CD4-positive, alpha-beta T cell treated with Interleukin-6 at 100 ng/mL for 8 hours (primary cell): ENCODE measurements around the gene PTGER3.

ENCODE experiments used
- DNase-seq: peaks from one replicate; pipeline ENCODE4 v3.0.0-alpha.2; 2020; ENCODE audit warnings: mixed read lengths, low spot score

PTGER3 gene

DNA sequence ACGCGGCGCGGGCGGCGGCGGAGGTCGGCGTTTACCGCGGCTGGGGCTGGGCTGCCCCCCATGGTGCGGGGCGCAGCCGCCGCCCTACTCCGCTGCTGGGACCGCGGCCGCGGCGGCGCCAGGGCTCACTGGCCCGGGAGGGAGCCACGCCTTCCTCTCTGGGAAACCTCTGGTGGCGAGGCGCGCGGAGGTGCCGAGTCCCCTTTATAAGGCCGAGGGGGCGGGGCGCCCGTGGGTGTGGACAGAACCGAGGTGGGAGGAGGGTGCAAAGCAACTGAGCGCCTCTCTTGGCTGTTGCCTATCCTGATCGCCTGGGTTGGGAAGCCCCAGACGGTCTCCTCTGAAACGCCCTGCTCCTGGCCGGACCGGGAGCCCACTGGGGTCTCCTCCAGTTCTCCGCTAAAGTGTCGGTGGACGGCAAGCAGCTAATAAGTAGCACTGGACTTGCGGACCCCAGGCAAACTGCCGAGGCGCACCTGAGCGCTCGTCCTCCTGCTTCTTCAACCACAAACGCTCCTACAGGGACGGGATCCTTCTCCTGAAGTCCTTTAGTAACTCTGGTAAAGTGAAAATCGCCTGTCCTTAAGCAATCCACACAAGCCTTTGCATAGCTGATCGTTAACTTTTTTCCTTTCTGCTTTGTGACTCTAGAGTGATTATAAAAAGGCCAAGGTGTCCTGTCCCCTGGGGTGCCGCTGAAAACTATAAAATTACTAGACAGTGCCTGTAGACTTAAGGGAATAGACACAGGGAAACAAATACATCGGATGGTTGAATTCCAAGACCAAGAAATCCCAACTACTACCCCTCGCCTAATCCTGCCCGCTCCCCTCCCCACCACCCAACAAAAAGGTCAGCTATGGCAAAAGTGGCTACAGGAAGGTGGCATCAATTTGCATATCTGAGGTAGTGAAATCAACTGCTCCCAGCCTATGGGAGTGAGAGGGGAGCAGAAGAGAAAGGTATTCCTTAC, at the start of gene PTGER3:
TSS of gene PTGER3 (minus strand) at position 182 of the 973 bp plus-strand sequence. CDS start 239 bp downstream, outside the sequence.
- peak; percentile 27 for DNase-seq

DNA sequence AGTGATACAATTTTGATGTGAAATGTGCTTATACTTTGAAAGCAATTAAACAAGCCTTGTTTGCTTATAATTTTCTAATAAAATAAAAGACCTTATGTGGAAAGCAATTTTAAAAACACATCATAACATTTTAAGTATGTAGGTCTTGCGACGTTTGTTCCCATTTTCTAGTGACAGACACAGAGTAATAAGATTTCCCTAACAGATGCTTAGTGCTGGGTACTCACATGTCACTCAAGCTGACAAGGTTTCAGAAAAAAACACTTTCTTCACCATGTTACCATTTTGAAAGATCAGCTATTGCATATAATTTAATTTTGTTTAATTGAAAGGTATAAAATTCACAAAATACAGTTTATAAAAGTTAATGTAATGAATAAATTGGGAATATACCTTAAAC, 47.3 kb upstream of the PTGER3 start:
- no peak for DNase-seq

DNA sequence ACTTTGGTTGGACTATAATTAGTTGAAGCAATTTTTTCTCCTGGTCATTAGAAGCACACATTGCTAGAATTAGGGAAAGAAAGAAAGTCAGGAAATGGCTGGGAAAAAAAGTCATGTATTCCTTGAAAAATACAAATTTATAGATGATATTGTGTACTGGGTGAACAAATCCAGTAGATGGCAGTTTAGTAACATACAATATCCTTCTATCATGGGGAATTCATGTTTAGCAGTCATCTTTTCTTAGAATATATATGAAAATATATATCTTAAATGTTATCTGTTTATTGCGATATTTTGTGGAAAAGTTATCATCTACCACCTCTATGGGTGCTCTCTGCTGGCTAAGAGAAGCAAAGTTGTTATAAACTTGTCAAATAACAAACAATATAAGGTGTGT, 46.3 kb upstream of the PTGER3 start:
- DNase-seq: no peak

DNA sequence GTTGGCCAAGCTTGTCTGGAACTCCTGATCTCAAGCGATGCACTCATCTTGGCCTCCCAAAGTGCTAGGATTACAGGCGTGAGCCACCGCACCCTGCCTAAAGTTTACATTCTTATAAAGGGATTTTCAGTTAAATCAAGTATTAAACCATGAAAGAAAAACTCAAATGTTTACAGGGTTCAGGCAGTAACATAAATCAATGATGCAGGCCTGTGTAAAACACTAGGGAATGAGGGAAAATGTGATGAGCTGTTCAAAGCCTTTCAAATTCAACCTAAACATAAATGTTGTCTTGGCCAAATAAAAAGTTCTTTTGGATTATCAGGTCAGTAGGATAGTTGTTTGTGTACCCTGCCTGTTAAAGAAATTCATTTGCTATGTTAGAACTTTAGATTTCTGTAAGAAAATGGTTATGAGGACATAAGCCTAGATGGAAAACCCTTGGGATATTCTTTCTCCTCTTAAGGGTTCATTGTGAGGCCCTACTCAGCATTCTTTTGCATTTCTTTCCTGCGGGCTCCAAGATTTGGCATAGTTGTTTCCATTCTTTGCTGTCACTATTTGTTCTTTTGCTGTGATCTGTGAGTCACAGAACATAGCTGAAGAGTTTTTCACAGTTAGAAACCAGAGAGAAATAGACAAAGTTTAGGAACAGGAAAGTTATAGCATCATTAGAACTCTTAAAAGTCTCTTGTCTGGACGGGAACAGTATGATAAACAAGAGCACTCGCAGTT, 42.1 kb upstream of the PTGER3 start:
- no peak for DNase-seq

DNA sequence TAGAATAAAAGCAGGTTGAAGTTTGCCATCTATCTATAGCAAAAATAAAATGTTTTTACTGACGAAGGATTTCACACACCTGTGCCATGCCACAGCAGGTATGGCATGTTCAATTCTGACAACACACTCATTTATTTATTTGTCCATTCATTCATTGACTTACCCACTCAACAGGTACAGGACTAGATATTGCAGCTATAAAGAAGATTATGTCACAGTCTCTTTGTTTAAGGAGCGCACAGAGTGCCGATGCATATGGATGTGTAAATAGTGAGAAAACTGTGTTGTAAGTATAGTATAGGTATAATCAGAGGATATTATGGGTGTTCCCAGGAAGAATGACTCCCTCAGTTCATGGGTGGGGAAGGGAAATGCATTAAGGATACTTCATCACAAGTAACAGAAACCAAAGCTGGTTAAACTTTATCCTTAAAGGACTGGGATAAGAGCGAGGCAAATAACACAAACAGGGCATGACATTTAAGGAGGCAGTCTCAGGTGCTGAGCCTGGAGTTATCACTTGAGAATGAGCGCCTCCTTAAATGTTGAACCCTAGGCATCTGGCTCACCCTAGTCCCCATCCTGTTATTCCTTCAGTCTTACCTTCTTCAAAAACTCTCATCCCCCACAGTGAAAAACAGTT, 41.1 kb upstream of the PTGER3 start:
- no peak for DNase-seq

DNA sequence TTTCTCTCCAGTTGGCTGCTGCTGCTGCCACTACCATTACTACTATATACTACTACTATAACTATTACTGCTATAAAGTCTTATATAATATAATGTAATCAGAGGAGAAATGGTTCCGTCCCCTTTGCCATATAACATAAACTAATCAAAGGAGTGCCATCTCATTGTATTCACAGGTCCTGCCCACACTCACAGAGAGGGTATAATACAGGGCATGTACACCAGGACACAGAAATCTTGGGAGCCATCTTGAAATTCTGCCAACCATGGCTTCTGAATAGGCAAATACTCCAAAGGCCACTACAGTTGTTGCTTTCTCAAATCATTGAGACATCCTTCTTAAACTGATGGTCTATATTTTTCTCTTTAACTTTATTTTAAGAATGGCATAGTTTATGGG, 40.1 kb upstream of the PTGER3 start:
- no peak for DNase-seq

DNA sequence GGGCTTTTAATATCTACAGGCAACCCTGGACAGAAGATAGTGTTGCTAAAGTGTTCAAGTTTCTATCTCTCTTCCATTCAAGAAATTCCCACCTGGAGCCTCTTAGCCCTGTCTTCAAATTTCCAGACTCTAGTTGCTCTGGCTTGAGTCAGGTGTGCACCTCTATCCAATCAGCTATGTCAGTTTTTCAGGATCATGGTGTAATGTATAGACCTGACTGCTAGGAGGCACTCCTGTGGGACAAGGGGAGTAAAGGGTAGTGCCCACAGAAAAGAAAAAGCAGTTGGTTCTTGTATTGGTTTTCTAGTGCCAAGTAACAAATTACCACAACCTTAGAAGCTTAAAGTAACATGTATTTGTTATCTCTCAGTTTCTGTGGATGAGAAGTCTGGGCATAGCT, 39.4 kb upstream of the PTGER3 start:
- DNase-seq: no peak

DNA sequence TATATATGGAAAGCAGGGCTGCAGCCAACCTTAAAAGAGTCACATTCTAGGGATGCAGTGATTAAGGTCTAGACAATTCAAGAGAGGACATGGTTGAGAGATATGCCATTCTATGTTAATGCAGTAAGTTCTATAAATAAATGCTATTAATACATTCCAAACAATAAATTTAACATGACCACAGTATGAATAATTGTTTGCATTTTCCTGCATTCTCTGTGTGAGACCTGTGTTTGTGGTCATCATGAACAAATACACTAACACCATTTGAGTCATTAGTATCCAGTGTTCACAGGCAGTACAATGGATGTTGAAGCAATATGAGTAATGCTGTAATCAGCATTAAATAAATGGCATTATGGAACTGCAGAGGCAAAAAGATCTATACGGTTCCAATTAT, 38.7 kb upstream of the PTGER3 start:
- DNase-seq: no peak

DNA sequence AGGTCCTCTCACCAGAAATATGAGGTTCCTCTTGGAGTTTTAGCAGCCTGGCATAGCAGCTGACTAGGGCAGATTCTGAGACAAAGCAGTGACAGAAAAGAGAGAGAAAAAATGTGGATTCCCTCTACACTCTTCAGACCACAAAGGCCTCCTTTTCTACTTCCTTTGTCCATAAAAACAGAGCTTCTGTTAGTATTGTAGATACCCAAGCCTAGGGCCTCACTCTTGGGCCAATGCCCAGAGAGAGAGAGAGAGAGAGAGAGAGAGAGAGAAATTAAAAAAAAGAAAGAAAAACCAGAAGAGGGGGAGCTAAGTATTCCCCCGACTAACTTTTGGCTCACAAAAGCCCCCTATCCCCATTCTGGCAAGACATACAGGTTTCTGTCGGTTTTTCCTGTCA, 35.7 kb upstream of the PTGER3 start:
- no peak for DNase-seq

DNA sequence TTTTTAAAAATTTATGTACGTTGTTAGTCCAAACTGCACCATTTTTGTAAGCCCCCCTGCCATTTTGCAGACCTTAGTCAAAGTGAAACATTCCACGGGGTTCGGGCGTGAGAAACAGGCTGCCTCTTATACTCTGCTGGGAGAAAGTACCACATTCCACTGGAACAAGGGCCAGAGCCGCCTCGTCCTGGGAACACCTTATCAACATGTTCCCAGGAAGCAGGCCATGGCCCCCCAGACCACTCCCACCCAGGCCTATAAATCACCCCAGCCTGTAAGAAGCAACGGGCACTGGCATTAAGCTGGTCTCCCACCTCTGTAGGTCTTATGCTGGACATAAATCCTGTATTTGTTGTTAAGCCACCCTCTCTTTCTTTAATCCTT, 34.1 kb upstream of the PTGER3 start:
- no peak for DNase-seq

DNA sequence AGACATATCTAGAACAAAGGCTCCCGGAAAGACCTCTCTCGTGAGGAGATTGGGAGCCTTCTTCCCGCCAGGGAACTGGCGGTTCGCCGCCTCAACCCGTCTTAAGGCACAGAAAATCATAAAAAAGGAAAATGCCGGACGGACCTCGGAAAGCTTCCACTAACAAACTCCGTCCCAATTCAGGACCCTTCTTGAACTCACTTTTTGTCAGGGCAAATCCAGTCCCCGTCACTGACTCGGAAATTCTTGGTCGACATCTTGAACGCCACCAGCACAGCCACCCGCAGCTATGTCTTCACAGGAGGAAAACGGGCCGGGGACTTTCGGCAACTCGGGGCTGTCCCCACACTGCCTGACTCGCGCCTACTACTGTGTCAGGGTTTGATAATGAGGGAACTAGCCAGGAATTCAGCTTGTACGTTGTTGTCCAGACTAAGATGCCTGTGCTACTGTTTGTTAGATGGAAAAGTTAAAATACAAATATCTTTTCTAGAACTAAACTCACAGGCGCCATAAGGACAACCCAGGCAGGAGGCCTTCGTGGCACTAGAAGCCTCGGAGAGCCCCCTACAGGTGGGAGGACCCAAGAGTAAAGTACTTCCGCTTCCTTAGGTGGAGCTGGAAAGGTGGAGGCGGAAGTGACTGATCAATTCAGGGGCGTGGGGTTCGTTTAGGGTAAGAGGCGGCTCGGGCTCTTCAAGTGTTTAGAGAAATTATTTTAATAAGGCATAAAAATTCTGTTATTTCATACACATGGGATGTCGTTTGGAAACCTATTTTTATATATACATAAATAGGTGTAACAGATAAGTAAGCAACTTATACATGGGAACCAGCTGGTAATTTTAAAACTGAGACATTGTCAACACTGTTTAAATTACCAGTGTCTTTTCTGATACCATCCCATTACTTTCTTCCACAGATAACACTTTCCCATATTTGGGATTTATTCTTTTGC, 33.4 kb upstream of the PTGER3 start, which contains the start of gene ZRANB2:
TSS of gene ZRANB2 (minus strand) at position 297 of the 958 bp plus-strand sequence. CDS start at position 257, 40 bp downstream.
- peak; percentile 95 for DNase-seq

DNA sequence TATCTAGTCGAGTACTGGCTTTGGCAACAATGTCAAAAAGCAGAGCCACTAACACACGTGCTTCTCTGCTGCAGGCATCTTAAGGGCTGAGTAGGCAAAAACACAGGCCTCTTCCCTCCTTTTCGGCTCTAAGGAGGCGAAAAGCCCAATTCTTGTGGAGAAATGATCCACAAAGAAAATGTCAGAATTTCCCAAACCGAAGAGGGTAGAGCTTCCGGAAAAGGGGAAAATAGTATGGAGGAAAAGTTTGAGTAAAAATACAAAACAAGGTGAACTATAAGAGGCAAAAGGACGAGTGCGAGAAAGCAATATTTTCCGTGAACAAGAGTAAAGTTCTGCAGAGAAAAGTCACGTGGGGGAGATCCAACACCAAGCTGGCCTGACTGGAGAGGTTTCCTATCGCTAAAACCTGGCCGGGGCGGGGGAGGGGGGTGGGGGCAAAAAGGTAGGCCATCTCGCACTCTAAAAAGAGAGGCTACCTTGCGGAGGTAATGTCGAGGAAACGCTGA, 32.7 kb upstream of the PTGER3 start:
- DNase-seq: no peak

DNA sequence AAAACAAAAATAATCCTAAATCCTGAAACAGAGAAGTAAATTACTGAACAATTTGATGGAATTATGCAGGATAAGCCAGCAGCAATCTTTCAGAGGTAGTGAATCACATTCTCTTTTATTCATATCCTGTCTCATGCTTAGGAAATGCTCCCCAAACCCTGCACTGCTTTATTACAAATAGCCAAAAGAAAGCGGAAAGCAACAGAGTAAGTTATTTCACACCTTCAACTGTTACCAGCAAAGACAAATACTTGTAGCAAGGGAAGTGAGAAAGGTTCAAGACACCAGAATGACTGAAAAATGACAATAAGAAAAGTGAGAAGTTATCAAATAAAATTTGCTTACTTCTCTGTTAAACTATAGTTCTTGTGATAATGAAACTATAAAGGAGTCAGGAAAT, 27.1 kb upstream of the PTGER3 start:
- no peak for DNase-seq

DNA sequence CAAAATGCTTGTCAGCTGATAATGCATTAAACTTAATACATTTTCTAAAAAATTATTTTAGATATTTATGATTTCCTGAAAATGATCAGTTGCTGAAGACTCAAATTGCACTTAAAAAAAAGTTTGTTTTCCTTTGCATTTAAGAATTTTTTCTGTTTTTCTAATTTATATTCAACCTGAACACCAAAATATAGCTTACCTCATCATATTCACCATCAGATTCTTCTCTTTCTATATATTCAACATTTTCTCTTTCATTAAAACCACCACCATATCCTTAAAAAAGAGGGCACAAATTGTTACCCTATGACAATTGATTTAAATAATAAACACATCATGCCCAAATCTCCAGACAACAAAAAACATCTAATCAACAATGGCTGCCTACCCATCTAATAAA, 24.7 kb upstream of the PTGER3 start:
- no peak for DNase-seq

DNA sequence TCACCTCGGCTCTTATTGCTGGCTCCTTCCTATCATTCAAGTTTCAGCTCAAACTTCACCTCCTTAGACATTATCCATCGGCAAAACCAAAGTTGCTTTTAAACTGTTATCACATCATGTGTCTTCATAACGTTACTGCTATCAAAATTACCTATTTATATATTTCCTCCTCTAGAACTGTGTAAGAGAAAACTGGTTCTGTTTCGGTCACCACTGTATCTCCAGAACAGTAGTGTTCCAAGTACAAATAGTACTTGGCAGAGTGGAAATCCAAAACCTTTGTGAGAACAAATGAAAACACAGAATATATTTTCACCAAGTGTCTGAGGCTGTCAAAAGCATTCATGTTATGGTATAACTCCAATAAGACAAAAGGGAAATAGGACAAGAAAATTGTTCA, 24.1 kb upstream of the PTGER3 start:
- no peak for DNase-seq

DNA sequence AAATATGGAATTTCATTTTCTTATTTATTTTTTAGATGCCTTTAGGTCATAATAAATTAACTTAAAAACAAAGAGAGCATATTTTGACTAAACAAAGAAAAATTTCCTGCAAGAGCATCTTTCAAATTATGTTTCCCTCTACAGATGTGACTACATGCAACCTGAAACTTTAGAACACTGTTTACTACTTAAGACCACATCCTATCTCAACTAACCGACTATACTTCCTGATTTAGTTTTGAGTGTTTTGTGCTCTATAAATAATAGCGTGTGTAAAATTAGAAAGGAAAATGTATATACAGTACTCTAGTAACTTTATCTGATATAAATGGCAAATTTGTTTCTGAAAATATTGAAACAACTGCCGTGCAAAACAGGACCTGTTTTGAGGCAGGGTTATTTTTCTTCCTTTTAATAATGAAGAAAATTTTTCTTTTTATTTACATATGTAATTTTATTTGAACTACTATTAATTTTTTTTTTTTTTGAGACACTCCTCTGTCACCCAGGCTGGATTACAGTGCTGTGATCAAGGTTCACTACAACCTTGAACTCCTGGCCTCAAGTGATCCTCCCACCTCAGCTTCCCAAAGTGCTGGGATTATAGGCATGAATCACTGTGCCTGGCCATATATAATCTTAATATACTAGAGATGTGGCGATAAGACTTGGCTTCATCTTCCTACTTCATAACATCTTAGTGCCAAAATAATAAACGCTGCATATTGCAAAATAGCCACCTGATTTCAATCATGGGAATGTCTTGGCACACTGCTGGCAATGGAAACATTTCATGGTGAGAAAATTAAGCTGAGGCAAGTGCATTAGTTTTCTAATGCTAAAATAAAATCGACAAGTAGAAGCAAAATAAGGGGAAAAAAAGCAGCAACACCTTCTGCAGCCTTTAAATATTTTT, 21.0 kb upstream of the PTGER3 start:
- DNase-seq: no peak

DNA sequence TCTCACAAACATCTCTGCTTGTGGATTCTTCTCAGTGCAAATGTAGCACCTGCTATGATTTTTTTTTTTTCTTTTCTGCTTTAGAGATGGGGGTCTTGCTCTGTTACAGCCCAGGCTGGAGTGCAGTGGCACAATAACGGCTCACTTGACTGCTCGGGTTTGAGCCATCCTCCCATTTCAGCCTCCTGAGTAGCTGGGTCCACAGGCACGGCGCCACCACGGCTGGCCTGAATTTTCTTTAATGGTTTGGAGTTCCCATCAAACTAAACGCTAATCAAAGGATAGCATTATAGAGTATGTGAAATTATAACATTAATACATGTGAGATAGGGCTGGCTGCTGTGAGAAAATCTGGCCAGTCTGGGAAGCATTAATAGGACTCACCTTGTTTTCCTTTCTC, 7.2 kb upstream of the PTGER3 start:
- DNase-seq: no peak

DNA sequence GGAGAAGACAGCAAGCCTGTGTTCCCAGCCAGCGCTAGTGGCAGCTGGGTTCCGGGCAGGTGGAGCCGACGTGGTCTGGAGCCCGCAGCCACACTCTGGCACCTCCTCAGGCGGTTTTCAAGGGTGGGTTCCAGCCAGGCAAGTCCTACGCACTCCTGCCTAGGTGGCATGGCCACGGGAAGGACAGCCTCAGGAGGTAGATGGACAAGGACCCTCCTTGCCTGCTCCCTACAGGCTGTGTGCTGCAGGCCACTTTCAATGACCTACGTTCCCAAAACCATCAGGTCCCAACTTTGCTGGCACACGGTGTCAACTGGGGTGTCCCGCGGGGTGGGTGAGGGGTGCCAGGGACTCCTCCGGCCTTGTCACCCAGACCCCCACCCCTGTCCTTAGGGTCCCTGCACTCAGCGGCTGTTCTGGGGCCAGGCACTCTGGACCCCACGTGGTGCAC, 6.7 kb upstream of the PTGER3 start:
- DNase-seq: no peak

DNA sequence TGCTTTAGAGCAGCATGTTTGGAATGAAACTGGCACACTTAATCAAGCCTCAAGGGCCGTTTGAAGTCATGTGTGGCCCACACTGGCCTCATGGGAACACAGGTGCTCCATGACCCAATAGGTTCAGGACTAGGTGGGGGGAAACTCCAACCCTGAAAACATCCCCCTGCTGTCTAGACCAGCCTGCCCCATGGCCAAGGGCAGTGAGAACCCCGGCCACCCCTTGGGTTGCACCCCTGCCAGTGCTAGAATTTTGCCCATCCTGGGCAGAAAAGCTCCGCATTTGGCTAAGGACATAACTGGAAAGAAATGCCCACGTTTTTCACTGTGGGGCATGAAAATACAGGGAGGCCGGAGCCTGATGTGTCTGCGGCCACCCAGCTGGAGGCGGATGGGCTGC, 6.1 kb upstream of the PTGER3 start:
- DNase-seq: no peak

DNA sequence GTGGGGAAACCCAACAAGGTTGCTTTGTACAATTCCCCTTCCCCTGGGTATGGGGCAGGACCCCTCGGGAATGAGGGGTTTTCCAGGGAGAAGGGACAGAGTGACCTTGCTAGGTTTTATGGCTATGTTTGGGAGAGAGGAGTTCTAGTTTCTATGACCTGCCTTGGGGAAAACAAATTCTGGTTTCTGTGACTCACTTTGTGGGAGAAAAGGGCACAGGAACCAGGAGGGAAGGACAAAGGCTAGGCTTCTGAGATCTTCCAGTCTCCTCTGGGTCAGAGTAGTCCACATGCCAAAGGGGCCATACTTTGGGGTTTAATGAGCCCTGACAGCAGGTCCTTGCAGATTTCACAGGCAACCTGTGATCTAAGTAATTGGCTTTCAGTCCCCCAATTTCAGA, 5.5 kb upstream of the PTGER3 start:
- no peak for DNase-seq
